ENCODE results near the gene UVSSA. TPM values are rescaled to one million over a fixed set of nuclear protein-coding genes. Genes with fewer than 3 reads are reported as not detected.
"Not testable (repeated sequence)": the region's sequence is repeated elsewhere in the genome, so short reads cannot be mapped to it uniquely, and the experiment has no call there.

Gene UVSSA
- polyA plus RNA-seq, 1 of the 3 experiments (the other 2 are of a cell fraction) = 14.9 TPM

DNA sequence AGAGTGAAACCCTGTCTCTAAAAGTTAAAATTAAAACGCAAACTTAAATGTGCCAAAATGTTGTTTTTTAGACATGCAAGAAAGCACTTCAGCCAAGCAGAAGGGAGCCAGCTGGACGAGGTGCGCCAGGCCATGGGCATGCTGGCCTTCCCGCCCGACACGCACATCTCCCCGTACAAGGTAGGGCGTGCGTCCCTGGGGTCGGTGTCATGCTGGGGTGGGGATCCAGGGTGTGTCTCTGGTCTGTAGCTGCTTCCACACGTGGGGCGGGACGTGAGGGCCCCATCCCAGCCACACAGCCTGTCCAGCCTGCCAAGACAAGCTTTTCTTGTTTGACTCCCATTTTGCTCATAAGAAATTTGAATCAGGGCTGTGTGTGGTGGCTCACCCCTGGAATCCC is 14.3 kb upstream of the UVSSA start:
- TF ChIP-seq, protein P1, sequence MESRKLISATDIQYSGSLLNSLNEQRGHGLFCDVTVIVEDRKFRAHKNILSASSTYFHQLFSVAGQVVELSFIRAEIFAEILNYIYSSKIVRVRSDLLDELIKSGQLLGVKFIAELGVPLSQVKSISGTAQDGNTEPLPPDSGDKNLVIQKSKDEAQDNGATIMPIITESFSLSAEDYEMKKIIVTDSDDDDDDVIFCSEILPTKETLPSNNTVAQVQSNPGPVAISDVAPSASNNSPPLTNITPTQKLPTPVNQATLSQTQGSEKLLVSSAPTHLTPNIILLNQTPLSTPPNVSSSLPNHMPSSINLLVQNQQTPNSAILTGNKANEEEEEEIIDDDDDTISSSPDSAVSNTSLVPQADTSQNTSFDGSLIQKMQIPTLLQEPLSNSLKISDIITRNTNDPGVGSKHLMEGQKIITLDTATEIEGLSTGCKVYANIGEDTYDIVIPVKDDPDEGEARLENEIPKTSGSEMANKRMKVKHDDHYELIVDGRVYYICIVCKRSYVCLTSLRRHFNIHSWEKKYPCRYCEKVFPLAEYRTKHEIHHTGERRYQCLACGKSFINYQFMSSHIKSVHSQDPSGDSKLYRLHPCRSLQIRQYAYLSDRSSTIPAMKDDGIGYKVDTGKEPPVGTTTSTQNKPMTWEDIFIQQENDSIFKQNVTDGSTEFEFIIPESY (IDR thresholded peaks at IDR 0.05; ENCODE audit: borderline replicate concordance, low read depth) = no peak
- no peak for TF ChIP-seq RCOR1 (IDR thresholded peaks at IDR 0.05; ENCODE audit: low read length)
- no peak for TF ChIP-seq RXRA (IDR thresholded peaks at IDR 0.05; ENCODE audit: borderline replicate concordance, low read depth)
- no peak for TF ChIP-seq TEAD4 (IDR thresholded peaks at IDR 0.05; ENCODE audit: borderline replicate concordance, insufficient read depth)
- TF ChIP-seq GATA2 (CRISPR knock-in tag; IDR thresholded peaks at IDR 0.05) = no peak
- no peak for TF ChIP-seq FOXJ3 (CRISPR knock-in tag; IDR thresholded peaks at IDR 0.05)
- no peak for TF ChIP-seq RAD21 (IDR thresholded peaks at IDR 0.05; ENCODE audit: low read length)
- no peak for TF ChIP-seq TCF12 (IDR thresholded peaks at IDR 0.05)
- ChIA-PET CTCF (no interaction called here), POLR2A (interaction anchor here (1.2 kb wide), 1 partner anchor 23 kb away, joined by 3 read pairs; no protein-coding TSS in a partner anchor)
- no peak for DNase-seq
- no peaks in the 10 kb centered on the region for H3K27me3 ChIP-seq (ENCODE audit: insufficient read depth)
- no peak overlapping the region for H2AFZ ChIP-seq (ENCODE audit: low read depth)
- H3K4me2 ChIP-seq = no peak overlapping the region
- peaks cover 30% of the 10 kb centered on the region for H3K79me2 ChIP-seq (ENCODE audit: insufficient read depth)
- no peaks in the 10 kb centered on the region for H3K4me1 ChIP-seq (ENCODE audit: control insufficient read depth in 1 of 2, insufficient read depth in 2 of 2, low read depth in 1 of 2, low read length in 1 of 2)
- H4K20me1 ChIP-seq (ENCODE audit: insufficient read depth) = no peaks in the 10 kb centered on the region
- H3K36me3 ChIP-seq (replicated peaks in 1 of 2; ENCODE audit: control insufficient read depth in 1 of 2, insufficient read depth in 2 of 2, low read length in 1 of 2) = peaks cover 9 to 51% of the 10 kb centered on the region in 2 experiments
- H3K27ac ChIP-seq (ENCODE audit: low read depth in 2 of 2, low read length in 1 of 2) = no peak overlapping the region
- H3K9ac ChIP-seq = no peak overlapping the region
- 96% methylated on average over 13 of the region's 13 CpGs for WGBS (ENCODE audit: low lambda C conversion rate)
- no peaks in the 10 kb centered on the region for H3F3A ChIP-seq (replicated peaks; ENCODE audit: insufficient read depth)
- no peak overlapping the region for H3K4me3 ChIP-seq (ENCODE audit: low read depth in 2 of 2, low read length in 1 of 2)
- H3K9me2 ChIP-seq = no peaks in the 10 kb centered on the region
- H3K9me3 ChIP-seq = no peaks in the 10 kb centered on the region

GRCh38 chr4:1333256-1333655 is 13.8 kb upstream of the UVSSA start:
- Histone ChIP-seq H3K4me1 (ENCODE audit: control insufficient read depth in 1 of 2, insufficient read depth in 2 of 2, low read depth in 1 of 2, low read length in 1 of 2) (no peaks in the 10 kb centered on the region), H3K9me2 (no peaks in the 10 kb centered on the region), H3K9ac (no peak overlapping the region), H3F3A (replicated peaks; ENCODE audit: insufficient read depth) (no peaks in the 10 kb centered on the region), H3K27me3 (ENCODE audit: insufficient read depth) (no peaks in the 10 kb centered on the region), H3K4me3 (ENCODE audit: low read depth in 2 of 2, low read length in 1 of 2) (no peak overlapping the region), H3K4me2 (no peak overlapping the region), H3K9me3 (no peaks in the 10 kb centered on the region), H3K36me3 (replicated peaks in 1 of 2; ENCODE audit: control insufficient read depth in 1 of 2, insufficient read depth in 2 of 2, low read length in 1 of 2) (peaks cover 9 to 51% of the 10 kb centered on the region in 2 experiments), H2AFZ (ENCODE audit: low read depth) (no peak overlapping the region), H3K79me2 (ENCODE audit: insufficient read depth) (peaks cover 25% of the 10 kb centered on the region), H4K20me1 (ENCODE audit: insufficient read depth) (no peaks in the 10 kb centered on the region), H3K27ac (ENCODE audit: low read depth in 2 of 2, low read length in 1 of 2) (no peak overlapping the region)
- WGBS (ENCODE audit: low lambda C conversion rate) = 91% methylated on average over 7 of the region's 8 CpGs
- no peak for DNase-seq
- ChIA-PET POLR2A (no interaction called here), CTCF (no interaction called here)
- TF ChIP-seq, protein P2, sequence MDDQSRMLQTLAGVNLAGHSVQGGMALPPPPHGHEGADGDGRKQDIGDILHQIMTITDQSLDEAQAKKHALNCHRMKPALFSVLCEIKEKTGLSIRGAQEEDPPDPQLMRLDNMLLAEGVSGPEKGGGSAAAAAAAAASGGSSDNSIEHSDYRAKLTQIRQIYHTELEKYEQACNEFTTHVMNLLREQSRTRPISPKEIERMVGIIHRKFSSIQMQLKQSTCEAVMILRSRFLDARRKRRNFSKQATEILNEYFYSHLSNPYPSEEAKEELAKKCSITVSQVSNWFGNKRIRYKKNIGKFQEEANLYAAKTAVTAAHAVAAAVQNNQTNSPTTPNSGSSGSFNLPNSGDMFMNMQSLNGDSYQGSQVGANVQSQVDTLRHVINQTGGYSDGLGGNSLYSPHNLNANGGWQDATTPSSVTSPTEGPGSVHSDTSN (IDR thresholded peaks at IDR 0.05) = no peak
- TF ChIP-seq TCF12 (IDR thresholded peaks at IDR 0.05) = no peak
- no peak for TF ChIP-seq YY1 (IDR thresholded peaks at IDR 0.05; ENCODE audit: low read depth)
- TF ChIP-seq NFIC (IDR thresholded peaks at IDR 0.05; ENCODE audit: borderline replicate concordance) = no peak
- TF ChIP-seq, protein P1 (IDR thresholded peaks at IDR 0.05; ENCODE audit: borderline replicate concordance, low read depth) = no peak
- no peak for TF ChIP-seq JUND (IDR thresholded peaks at IDR 0.05)
- no peak for TF ChIP-seq RFX5 (IDR thresholded peaks at IDR 0.05; ENCODE audit: low read length)
- TF ChIP-seq TEAD4 (IDR thresholded peaks at IDR 0.05; ENCODE audit: borderline replicate concordance, insufficient read depth) = no peak
- no peak for TF ChIP-seq EP300 (IDR thresholded peaks at IDR 0.05; ENCODE audit: borderline replicate concordance in 1 of 2, low read depth in 1 of 2, low read length in 1 of 2)

DNA sequence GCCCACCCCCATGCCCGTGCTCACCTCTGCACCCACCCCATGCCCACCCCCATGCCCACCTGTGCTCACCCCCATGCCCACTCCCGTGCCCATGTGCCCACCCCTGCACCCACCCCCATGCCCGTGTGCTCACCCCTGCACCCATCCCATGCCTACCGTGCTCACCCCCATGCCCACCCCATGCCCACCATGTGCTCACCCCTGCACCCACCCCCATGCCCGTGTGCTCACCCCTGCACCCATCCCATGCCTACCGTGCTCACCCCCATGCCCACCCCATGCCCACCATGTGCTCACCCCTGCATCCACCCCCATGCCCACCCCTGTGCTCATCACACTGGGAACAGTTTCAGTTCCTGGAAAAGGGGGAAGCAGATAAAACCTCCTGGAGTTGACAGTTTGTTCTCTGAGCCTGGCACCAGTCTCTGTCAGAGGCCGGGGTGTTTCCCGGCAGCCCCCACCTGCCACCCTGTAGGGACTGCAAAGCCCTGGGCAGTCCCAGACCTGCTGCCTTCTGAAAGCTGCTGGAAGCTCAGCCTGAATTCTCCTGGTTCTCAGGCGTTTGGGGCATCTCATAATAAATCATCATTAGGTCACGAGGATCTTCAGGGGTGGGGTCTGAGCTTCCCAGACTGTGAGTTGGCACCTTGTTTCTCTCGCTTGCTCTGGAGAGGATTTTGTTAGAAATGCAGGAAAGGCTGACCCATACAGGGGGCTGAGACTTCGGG is 13.0 kb upstream of the UVSSA start:
- H3K9ac ChIP-seq; H3K4me2 ChIP-seq; DNase-seq; H3K27ac ChIP-seq (ENCODE audit: low read depth in 2 of 2, low read length in 1 of 2); H3K9me3 ChIP-seq; H3K9me2 ChIP-seq; CTCF ChIA-PET; H4K20me1 ChIP-seq (ENCODE audit: insufficient read depth); H3K4me3 ChIP-seq (ENCODE audit: low read depth in 2 of 2, low read length in 1 of 2); H3F3A ChIP-seq (replicated peaks; ENCODE audit: insufficient read depth); H3K27me3 ChIP-seq (ENCODE audit: insufficient read depth); H3K4me1 ChIP-seq (ENCODE audit: control insufficient read depth in 1 of 2, insufficient read depth in 2 of 2, low read depth in 1 of 2, low read length in 1 of 2); H2AFZ ChIP-seq (ENCODE audit: low read depth); POLR2A ChIA-PET: not testable (repeated sequence)
- Histone ChIP-seq H3K79me2 (ENCODE audit: insufficient read depth) (peaks cover 17% of the 10 kb centered on the region), H3K36me3 (replicated peaks in 1 of 2; ENCODE audit: control insufficient read depth in 1 of 2, insufficient read depth in 2 of 2, low read length in 1 of 2) (peaks cover 13 to 48% of the 10 kb centered on the region in 2 experiments)
- 70% methylated on average over 8 of the region's 12 CpGs for WGBS (ENCODE audit: low lambda C conversion rate)

All from SK-N-SH (cell line).